ENCODE data around the gene LSS.

GRCh38 chr21:46268371-46268770 lies 39.8 kb upstream of the LSS start:
- TF ChIP-seq CTCF (IDR thresholded peaks at IDR 0.05) = no peak
- no peak for TF ChIP-seq POLR2A (IDR thresholded peaks at IDR 0.05)

All from lower leg skin (tissue), 3 donors.